Skin epidermis (tissue), 12 donors: ENCODE results near the gene PDE4A.

Source experiments
- H3K27ac ChIP-seq, 21 experiments: fragments of 200-600 bp; sonication (generic) in 11 of 21; one replicate each; pipeline ENCODE4 v1.5.0; 2020; ENCODE audit warnings: mild to moderate bottlenecking in 3 of 21, inconsistent platforms in 2 of 21, moderate library complexity in 2 of 21
- H3K4me3 ChIP-seq, 7 experiments: fragments of 200-600 bp; sonication (generic) in 2 of 7; one replicate each; pipeline ENCODE4 v1.5.0; 2020; ENCODE audit warnings: inconsistent platforms in 2 of 7, mild to moderate bottlenecking in 2 of 7, moderate library complexity in 1 of 7

PDE4A gene

DNA sequence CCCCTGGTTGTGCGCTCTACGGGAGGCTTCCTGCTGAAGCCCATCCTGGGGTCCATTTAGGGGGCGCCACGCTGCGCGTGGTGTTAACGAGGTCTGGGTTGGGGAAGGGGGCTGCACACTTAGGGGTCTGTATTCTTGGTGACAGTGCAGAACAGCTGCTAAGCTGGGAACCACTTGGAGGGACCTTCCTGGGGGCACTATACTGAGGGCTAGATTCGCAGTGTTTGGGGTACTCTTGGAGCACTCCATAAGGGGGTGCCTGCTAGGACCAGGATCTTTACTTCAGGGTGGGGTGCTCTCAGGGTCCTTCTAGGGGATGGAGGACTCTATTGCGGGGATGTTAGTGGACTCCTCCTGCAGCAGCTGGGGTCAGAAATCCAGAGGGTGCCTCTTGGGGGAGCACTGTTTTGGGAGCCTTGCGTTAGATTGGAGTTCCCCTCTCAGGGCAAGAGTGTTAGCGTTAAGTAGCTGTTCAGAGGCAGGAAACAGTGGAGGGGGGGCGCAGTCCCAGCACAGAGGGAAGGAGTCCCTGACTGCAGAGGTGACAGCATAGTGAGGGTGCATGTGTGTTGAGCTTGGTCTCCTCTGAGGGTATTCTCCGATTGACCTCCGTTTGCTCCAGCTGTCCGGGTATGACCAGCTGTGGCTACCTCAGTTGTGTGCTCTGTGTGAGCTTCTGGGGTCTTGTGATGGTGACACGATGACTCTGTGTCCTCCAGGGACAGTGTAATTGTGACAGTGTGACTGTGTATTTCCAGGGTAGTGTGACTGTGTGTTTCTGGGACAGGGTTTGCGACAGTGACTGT lies 1.1 kb downstream of the PDE4A start:
- peak overlapping the region in 4 of 7 experiments; percentile 16 to 36 (median 30) for H3K4me3 ChIP-seq
- H3K27ac ChIP-seq, result peak overlapping the region in 1 of 21 experiments; percentile 51

DNA sequence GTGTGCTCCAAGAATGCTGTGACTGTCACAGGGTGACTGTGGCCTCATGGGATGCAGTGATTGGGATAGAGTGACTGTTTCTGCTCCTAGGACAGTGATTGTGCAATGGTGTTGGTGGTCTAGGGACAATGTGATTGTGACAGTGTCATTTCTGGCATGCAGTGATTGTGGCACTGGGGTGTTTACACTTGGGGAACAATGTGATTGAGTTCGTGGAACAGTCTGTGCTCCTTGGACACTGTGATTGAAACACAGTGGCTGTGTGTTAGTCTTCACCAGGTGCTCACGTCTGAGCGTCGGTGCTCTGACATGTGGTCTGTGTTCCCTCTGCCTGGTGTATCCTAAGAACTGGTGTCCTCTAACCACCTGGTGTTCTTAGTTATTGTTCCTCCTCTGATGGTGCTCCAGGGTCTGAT lies 1.7 kb downstream of the PDE4A start:
- H3K27ac ChIP-seq, result no peak overlapping the region
- H3K4me3 ChIP-seq, result no peak overlapping the region

DNA sequence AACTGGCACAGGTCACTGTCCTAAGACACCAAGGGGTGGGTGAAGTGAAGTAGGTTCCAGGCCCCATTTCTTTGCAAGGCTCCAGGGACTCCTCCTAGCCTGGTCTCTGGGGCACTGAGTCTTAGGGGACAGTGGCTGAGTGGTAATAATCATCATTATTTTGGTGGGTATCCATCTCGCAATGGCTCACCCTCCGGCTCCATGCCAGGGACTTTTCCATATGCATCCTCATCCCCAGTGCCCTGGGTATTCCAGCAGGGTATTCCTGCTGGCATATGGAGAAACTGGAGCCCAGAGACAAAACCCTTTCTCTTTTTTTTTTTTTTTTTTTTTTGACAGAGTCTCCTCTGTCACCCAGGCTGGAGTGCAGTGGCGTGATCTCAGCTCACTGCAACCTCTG lies 2.5 kb downstream of the PDE4A start:
- Histone ChIP-seq H3K27ac (no peak overlapping the region), H3K4me3 (no peak overlapping the region)

DNA sequence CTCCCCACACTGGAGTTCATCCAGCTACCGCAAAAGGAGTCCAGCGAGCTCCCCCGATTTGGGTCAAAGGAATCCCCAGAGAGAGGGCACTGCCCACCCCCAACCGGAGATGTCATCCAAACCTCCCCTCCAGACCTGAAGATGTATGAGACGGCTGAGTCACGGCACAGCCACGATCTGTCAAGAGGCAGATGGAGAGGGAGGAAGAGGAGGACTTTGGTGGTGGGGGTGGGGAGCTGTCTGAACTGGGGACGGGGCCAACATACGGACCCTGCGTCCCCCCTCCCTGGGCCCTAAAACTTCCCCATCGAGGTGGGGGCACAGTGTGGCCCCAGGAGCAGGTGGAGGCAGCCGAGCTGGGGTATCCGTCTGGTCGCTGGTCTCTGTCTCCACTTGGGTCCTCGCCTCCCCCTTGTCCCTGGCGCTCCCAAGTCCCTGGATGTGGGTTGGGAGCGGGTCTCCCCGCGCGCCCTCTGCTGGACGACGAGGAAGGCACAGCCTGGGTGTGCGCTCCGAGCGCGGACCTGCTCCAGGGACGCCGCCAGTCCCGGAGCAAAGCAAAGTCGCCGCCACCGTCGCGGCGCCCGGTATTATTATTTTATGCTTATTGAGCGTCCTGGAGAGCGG lies 3.8 kb downstream of the PDE4A start:
- Histone ChIP-seq H3K4me3 (peak overlapping the region; percentile 6 to 28 (median 12)), H3K27ac (peak overlapping the region in 15 of 21 experiments; percentile 1 to 85 (median 54))

DNA sequence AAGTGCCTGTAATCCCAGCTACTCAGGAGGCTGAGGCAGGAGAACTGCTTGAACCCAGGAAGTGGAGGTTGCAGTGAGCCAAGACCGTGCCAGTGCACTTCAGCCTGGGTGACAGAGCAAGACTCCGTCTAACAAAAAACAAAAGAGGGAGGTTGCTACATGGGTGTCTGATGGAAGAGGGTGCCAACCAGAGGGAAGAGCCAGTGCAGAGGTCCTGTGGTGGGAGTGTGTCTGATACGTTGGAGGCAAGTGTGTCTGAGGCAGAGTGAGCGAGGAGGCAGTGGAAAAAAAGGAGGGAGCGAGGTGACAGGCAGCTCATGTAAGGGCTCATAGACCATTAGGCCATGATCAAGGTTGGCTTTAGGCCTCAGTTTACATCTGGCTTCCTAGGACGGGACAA lies 6.8 kb downstream of the PDE4A start:
- Histone ChIP-seq H3K27ac (peak overlapping the region in 3 of 21 experiments; percentile 11 to 67 (median 50)), H3K4me3 (no peak overlapping the region)

DNA sequence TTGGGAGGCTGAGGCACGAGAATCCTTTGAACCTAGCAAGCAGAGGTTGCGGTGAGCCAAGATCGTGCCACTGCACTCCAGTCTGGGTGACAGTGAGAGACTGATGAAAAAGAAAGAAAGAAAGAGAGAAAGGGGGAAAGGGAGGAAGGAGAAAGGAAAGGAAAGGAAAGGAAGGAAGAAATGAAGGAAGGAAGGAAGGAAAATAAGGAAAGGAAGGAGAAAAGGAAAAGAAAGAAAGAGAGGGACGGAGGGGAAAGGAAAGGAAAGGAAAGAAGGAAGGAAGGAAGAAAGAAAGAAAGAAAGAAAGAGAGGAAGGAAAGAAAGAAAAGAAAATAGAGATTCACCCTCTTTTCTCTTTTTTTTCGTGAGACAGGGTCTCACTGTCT lies 8.7 kb downstream of the PDE4A start:
- peak overlapping the region in 7 of 21 experiments; percentile 1 to 81 (median 44) for H3K27ac ChIP-seq
- no peak overlapping the region for H3K4me3 ChIP-seq

DNA sequence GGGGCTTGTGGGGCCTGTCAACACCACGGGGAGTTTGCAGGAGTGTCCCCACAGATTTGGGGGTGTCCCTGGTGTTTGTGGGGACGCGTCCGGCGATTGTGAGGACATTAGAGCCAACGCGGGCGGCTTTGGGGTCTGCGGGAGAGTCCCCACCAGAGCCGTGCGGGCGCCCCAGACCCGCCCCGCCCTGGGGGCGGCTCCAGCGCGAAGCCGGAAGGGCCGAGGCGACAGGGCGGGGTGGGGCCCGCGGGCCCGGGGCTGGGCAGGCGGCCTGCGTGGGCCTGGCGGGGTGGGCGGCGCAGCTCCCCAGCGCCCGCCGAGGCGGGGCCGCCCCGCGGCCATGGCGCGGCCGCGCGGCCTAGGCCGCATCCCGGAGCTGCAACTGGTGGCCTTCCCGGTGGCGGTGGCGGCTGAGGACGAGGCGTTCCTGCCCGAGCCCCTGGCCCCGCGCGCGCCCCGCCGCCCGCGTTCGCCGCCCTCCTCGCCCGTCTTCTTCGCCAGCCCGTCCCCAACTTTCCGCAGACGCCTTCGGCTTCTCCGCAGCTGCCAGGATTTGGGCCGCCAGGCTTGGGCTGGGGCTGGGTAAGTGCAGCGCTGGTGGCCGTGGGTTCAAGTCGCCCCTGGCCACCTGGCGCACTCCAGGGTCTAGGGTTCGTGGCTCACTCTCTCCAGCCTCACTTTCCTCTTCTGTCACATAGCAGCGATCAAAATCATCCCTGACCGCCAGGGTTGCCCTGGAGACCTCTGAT lies 10.3 kb downstream of the PDE4A start:
- Histone ChIP-seq H3K27ac (peak overlapping the region in 19 of 21 experiments; percentile 21 to 85 (median 69)), H3K4me3 (peak overlapping the region; percentile 35 to 51 (median 46))

DNA sequence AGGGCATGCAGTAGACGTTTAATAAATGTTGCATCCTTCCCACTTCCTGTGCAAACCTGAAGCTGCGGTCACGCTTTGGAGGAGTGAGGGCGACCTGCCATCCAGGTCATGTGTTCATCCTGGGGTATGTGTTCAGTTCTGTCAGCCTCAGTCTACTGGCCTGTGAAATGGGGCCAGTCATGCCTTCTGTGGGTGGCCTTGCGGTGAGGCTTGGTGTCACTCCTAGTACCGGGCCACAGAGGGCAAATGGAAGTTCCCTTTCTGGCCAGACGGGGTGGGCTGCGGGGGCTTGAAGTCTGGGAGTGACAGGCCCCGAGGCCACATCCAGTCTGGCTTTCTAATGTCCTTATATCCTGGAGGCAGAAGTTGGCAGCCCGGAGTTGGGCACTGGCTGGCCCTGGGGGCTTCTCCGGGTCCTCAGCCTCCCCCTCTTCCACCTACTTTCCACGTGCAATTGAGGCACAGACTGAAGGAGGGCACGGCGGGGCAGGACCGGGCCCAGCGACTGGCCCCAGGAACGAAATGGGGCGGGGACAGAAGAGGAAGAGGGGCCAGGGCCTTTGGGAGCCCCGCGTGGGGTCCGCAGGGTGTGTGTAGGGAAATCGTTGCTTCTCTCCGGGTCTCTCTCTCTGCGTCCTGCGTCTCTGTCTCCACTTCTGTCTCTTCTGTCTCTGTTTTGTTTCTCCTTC lies 11.1 kb downstream of the PDE4A start:
- H3K4me3 ChIP-seq, result peak overlapping the region; percentile 35 to 51 (median 46)
- H3K27ac ChIP-seq, result peak overlapping the region in 20 of 21 experiments; percentile 7 to 85 (median 70)

DNA sequence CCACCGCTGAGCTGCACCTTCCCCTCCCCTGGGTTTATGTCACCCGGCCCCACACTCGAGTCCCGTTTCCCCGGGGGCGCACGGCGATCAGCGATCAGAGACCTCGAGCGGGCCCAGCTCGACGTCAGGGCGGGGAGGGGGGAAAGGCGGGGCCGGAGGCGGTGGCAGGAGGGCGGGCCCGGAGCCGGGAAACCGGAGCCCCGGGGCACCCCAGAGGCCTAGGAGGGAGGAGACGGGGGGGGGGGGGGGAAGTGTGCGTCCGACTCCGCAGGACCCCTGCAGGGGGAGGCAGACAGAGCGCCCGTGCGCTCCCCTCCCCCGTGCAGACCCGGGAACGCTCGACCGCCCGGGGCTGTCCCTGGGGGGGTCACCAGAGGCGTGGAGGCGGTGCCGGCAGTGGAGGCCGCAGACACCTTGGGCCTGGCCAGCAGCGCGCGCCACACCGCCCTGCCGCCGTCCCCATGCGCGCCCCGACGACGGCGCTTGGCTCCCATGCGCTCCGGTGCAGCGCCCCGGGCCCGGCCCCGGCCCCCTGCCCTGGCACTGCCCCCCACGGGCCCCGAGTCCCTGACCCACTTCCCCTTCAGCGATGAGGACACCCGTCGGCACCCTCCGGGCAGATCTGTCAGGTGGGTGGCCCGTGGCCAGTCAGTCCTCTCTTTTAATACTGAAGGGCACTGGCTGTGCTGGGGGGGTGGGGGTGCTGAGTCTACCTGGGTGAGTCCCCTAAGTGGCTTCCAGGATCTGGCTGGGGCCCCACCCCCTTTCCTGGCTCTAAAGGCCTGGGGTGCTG lies 11.8 kb downstream of the PDE4A start:
- Histone ChIP-seq H3K27ac (peak overlapping the region in 20 of 21 experiments; percentile 7 to 85 (median 70)), H3K4me3 (peak overlapping the region; percentile 35 to 51 (median 46))

DNA sequence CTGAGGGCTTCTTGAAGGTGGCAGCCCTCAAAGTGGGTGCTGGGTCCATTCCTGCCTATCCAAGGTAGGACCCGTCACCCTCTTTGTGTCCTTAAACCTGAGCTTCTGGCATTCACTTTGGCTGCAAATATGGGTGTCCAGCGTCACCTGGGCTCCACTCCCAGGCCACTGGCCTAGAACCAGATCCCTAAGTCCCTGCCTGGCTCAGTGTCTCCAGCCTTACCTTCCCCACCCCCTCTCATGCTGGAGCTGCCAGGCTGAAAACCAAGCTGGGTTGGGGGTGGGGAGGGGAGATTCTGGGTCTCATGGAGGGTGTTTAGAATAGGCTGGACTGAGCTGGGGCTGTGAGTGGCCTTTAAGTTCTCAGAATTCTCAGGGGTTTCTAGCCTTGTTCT lies 12.4 kb downstream of the PDE4A start:
- peak overlapping the region in 6 of 7 experiments; percentile 35 to 51 (median 47) for H3K4me3 ChIP-seq
- peak overlapping the region in 13 of 21 experiments; percentile 62 to 85 (median 76) for H3K27ac ChIP-seq

DNA sequence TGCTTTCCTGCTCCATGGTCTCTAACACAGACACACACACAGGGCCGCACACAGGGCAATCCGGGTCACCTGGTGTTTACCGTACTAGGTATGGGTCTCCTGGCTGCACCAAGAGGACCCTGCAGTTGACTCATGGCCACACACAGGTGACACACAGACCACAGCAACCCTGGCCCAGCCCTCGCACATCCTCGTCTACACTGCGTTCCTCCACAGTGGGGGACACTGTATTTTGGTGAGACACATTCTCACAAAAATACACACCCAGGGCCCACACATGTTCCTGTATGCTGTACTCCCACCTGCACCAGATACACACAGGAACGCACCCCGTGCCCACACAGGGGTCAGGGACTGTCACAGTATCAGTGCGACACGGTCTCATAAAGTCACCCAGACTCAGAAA lies 12.8 kb downstream of the PDE4A start:
- Histone ChIP-seq H3K27ac (peak overlapping the region in 3 of 21 experiments; percentile 73 to 85 (median 81)), H3K4me3 (no peak overlapping the region)

DNA sequence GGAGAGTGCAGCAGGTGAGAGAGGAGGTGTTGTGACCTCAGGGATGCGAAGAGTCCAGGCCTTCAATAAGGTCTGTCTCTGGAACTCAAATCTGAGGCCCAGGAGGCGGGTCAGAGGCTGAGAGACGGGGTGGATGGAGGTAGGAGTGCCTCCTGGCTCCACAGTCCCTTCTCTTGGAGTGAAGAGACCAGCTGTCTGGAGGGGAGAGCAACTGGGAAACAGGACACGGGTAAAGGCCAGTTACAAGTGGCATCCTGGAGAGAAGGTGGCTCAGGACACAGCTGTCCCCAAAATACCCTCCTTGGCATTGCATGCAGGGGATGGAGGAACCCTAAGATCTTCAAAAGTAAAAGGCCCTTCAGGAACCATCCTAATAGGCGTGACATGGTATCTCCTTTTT lies 19.2 kb downstream of the PDE4A start:
- H3K27ac ChIP-seq, result no peak overlapping the region
- no peak overlapping the region for H3K4me3 ChIP-seq

DNA sequence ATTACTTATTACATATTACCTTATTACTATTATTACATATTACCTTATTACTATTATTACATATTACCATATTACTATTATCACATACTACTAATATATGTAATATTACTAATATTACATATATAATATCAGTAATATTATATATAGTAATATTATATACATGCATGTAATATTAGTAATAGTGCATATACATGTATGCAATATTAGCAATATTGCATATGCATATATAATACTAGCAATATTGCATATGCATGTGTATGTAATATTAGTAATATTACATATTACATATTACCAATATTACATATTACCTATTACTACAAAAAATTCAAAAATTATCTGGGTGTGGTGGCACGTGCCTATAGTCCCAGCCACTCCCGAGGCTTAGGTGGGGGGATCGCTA lies 22.4 kb downstream of the PDE4A start:
- no peak overlapping the region for H3K4me3 ChIP-seq
- H3K27ac ChIP-seq, result no peak overlapping the region

DNA sequence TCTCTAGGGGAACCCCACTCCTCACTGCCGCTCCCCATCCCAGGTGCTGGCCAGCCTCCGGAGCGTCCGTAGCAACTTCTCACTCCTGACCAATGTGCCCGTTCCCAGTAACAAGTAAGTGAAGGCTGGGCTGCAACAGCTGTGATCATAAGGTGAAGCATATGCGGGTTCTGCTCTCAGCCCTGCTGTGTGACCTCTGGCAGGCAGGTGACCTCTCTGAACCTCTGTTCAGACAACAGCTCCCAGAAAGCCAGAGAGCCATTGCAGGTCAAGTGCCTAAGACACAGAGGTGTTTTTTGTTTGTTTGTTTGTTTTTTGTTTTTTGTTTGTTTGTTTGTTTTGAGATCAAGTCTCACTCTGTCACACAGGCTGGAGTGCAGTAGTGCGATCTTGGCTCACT lies 28.7 kb downstream of the PDE4A start:
- no peak overlapping the region for H3K27ac ChIP-seq
- no peak overlapping the region for H3K4me3 ChIP-seq

DNA sequence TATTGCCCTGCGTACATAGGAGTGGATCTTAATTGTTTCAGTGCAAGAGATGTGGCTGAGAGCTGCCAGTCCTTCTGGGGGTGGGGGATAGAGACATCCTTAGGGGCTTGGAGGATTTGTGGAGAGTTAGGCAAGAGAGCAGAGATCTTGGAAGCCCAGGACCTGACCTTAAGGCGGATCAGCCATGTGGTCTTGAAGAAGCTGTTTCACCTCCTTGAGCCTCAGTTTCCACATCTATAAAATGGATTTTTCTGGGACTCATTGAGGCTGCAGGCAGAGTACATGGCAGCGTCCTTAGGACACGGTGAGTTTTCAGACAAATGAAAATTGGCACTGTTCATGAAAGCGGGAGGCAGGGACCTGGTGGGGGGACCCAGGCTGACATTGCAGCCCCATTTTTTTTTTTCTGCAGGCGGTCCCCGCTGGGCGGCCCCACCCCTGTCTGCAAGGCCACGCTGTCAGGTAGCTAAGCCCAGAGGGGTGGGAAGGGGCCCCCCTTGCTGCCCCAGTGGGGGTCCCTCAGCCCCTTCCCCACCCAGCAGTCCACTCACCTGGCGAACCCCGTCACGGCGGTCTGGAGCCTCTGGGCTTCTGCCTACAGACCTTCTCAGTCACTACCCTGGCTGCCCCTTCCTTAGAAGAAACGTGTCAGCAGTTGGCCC lies 30.0 kb downstream of the PDE4A start:
- H3K27ac ChIP-seq, result no peak overlapping the region
- no peak overlapping the region for H3K4me3 ChIP-seq

DNA sequence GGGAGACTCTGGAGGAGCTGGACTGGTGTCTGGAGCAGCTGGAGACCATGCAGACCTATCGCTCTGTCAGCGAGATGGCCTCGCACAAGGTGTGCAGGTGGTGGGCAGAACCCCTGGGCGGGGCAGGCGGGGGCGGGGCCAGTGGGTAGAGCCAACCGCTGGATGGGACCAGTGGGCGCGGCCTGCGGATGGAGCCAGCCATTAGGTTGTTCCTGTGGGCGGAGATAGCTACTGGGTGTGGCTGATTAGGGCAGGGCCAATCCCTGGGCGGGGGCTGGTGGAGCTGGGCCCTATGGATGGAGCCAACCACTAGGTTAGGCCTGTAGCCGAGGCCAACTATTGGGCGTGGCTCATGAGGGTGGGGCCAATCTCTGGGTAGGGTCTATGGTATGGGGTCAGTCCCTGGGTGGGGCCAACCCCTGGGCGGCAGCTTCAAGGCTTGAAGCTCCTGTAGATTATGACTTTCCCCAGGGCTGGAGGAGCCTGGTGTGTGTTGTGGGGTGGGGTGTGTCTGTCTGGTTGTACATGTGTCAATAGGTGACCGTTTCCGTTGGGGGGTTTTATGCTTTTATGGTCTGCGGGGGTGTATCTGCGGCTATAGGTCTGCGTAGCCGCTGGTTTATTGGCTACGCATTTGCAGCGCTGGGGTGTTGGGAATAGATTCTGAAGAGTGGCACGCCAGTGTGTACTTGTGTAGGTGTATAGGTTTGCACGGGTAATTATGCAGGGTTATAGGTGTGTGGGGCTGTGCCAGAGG lies 30.7 kb downstream of the PDE4A start:
- H3K4me3 ChIP-seq, result no peak overlapping the region
- H3K27ac ChIP-seq, result no peak overlapping the region

DNA sequence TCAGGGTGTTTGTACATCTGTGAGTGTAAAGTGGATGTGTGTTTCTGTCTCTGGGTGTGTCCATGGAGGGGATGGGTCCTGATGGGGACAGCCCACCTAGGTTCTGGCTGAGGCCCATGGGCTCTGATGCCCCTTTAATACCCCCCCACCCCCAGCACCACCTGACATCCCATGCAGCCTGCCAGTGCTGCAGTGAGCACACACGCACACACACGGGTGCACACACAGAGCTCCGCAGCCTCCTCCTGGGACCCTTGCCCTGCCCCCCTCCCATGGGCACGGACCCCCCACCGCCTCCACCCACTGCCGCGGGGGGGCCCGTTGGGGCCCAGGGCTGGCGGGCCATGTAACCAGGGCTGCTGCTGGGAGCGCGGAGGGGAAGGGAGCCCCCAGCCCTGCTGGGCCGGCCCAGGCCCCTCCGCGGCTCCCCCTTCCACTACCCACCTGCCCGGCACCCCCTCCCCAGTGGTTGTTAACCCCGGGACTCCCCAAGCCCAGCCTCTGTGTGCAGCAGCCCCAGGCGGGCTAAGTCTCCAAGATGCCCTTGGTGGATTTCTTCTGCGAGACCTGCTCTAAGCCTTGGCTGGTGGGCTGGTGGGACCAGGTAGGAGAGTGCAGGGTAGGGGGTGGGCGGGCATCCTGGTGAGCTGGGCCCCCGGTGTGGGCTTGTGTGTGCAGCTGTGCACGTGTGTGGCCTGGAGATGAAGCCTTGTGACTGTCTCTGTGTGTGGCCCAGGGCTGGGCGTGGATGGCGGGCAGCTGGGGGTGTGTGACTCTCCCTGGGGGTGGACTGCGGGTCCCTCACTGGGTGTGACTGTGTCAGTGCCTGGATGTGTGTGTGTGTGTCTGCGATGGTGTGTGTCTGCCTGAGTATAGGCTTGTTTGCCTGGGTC lies 32.6 kb downstream of the PDE4A start:
- no peak overlapping the region for H3K27ac ChIP-seq

More for the DNA sequence above, 32.6 kb downstream of the PDE4A start:
- no peak overlapping the region for H3K4me3 ChIP-seq
